Hepatocyte (in vitro differentiated cells): ENCODE results near the gene SCGB1D4. TPM values are rescaled to one million over a fixed set of nuclear protein-coding genes. Genes with fewer than 3 reads are reported as not detected.

Source experiments
- DNase-seq: peaks from one replicate; pipeline ENCODE4 v3.0.0-alpha.2; 2016; ENCODE audit warnings: low spot score
- H2AFZ ChIP-seq: fragments of 200-600 bp; sonication (generic); 2 replicates; pipeline ENCODE4 v1.6.0; 2016; ENCODE audit warnings: antibody characterized with exemption, mild to moderate bottlenecking
- H3K27ac ChIP-seq: fragments of 200-600 bp; sonication (generic); 2 replicates; pipeline ENCODE4 v1.5.1; 2016; ENCODE audit warnings: mild to moderate bottlenecking
- H3K27me3 ChIP-seq: fragments of 200-600 bp; sonication (generic); 2 replicates; pipeline ENCODE4 v1.6.1; 2016
- H3K36me3 ChIP-seq: fragments of 200-600 bp; sonication (generic); replicated peaks from 2 replicates; pipeline ENCODE4 v1.5.1; 2016; ENCODE audit warnings: low read depth; ENCODE audit not compliant: insufficient read depth
- H3K4me1 ChIP-seq: fragments of 200-600 bp; sonication (generic); 2 replicates; pipeline ENCODE4 v1.5.1; 2016; ENCODE audit warnings: mild to moderate bottlenecking, moderate library complexity; ENCODE audit not compliant: insufficient read depth
- H3K4me2 ChIP-seq: fragments of 200-600 bp; sonication (generic); 2 replicates; pipeline ENCODE4 v1.6.0; 2016
- H3K4me3 ChIP-seq: fragments of 200-600 bp; sonication (generic); 2 replicates; pipeline ENCODE4 v1.5.1; 2016; ENCODE audit warnings: mild to moderate bottlenecking
- H3K79me2 ChIP-seq: fragments of 200-600 bp; sonication (generic); 2 replicates; pipeline ENCODE4 v1.6.0; 2017; ENCODE audit warnings: mild to moderate bottlenecking
- H3K9me2 ChIP-seq: fragments of 200-600 bp; sonication (generic); replicated peaks from 2 replicates; pipeline ENCODE4 v1.6.0; 2017; ENCODE audit warnings: mild to moderate bottlenecking; ENCODE audit not compliant: insufficient read depth
- H3K9me3 ChIP-seq: fragments of 200-600 bp; sonication (generic); 2 replicates; pipeline ENCODE4 v1.5.1; 2016; ENCODE audit warnings: low read depth, mild to moderate bottlenecking
- H4K20me1 ChIP-seq: fragments of 200-600 bp; sonication (generic); 2 replicates; pipeline ENCODE4 v1.6.0; 2016; ENCODE audit warnings: mild to moderate bottlenecking; ENCODE audit not compliant: insufficient read depth, poor library complexity, severe bottlenecking
- EZH2 ChIP-seq: fragments of 200-600 bp; sonication (generic); IDR thresholded peaks from 2 replicates; pipeline ENCODE4 v1.6.1; 2016; ENCODE audit warnings: antibody characterized with exemption, mild to moderate bottlenecking, borderline replicate concordance
- EZH2phosphoT487 ChIP-seq: fragments of 200-600 bp; sonication (generic); IDR thresholded peaks from one replicate; pipeline ENCODE4 v1.6.1; 2018; ENCODE audit warnings: antibody characterized with exemption, mild to moderate bottlenecking, low read depth, moderate library complexity; ENCODE audit not compliant: unreplicated experiment, severe bottlenecking
- WGBS: methylation state at CpG from one replicate; pipeline ENCODE4 v1.1.6; 2016; ENCODE audit warnings: low lambda C conversion rate; ENCODE audit errors: missing lambda C conversion rate; 5-methylcytosine and 5-hydroxymethylcytosine counted together
- polyA plus RNA-seq: library from polyadenylated mRNA; unstranded; fragments of >200 nt; fragmentation: Nextera tagmentation; extraction: Ambion mirVana; gene quantifications from 2 replicates; pipeline ENCODE4 v1.2.1, GENCODE V29; 2016
- total RNA-seq: library from RNA; depleted of rRNA; stranded (reverse); fragments of >200 nt; gene quantifications from 2 replicates; pipeline ENCODE4 v1.2.3, GENCODE V29; 2014
- TF ChIP-seq, protein P1 (sequence below): fragments of 200-600 bp; sonication (generic); IDR thresholded peaks from 2 replicates; pipeline ENCODE4 v1.5.1; 2016; ENCODE audit warnings: antibody characterized with exemption, mild to moderate bottlenecking; ENCODE audit not compliant: poor library complexity

Gene SCGB1D4
- total and polyA plus RNA-seq, 2 experiments from 2014 or later, result not detected

GRCh38 chr11:62309991-62310390 is 11.1 kb upstream of the SCGB1D4 start:
- Histone ChIP-seq H3K9me2 (no peaks in the 10 kb centered on the region), H3K9me3 (peaks cover 4% of the 10 kb centered on the region), H3K27me3 (peaks cover 16% of the 10 kb centered on the region), H3K4me1 (no peaks in the 10 kb centered on the region), H2AFZ (no peak overlapping the region), H3K4me3 (no peak overlapping the region), H3K27ac (no peak overlapping the region), H4K20me1 (no peaks in the 10 kb centered on the region), H3K36me3 (no peaks in the 10 kb centered on the region), H3K79me2 (no peaks in the 10 kb centered on the region), H3K4me2 (no peak overlapping the region)
- DNase-seq, result no peak
- WGBS, result 65% methylated on average over 7 of the region's 7 CpGs
- TF ChIP-seq, protein P1, sequence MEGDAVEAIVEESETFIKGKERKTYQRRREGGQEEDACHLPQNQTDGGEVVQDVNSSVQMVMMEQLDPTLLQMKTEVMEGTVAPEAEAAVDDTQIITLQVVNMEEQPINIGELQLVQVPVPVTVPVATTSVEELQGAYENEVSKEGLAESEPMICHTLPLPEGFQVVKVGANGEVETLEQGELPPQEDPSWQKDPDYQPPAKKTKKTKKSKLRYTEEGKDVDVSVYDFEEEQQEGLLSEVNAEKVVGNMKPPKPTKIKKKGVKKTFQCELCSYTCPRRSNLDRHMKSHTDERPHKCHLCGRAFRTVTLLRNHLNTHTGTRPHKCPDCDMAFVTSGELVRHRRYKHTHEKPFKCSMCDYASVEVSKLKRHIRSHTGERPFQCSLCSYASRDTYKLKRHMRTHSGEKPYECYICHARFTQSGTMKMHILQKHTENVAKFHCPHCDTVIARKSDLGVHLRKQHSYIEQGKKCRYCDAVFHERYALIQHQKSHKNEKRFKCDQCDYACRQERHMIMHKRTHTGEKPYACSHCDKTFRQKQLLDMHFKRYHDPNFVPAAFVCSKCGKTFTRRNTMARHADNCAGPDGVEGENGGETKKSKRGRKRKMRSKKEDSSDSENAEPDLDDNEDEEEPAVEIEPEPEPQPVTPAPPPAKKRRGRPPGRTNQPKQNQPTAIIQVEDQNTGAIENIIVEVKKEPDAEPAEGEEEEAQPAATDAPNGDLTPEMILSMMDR, result no peak

- Histone ChIP-seq H3K4me2 (no peak overlapping the region), H3K27me3 (peaks cover 9% of the 10 kb centered on the region), H2AFZ (no peak overlapping the region), H3K79me2 (no peaks in the 10 kb centered on the region), H3K9me2 (no peaks in the 10 kb centered on the region), H3K9me3 (peaks cover 4% of the 10 kb centered on the region), H3K4me3 (no peak overlapping the region), H3K36me3 (no peaks in the 10 kb centered on the region), H3K4me1 (no peaks in the 10 kb centered on the region), H3K27ac (no peak overlapping the region), H4K20me1 (no peaks in the 10 kb centered on the region)
- no peak for DNase-seq
- TF ChIP-seq, protein P1, result no peak
- TF ChIP-seq EZH2phosphoT487, result no peak
- TF ChIP-seq EZH2, result no peak
These were observed 9.1 kb upstream of the SCGB1D4 start for GRCh38 chr11:62307950-62308349.

DNA sequence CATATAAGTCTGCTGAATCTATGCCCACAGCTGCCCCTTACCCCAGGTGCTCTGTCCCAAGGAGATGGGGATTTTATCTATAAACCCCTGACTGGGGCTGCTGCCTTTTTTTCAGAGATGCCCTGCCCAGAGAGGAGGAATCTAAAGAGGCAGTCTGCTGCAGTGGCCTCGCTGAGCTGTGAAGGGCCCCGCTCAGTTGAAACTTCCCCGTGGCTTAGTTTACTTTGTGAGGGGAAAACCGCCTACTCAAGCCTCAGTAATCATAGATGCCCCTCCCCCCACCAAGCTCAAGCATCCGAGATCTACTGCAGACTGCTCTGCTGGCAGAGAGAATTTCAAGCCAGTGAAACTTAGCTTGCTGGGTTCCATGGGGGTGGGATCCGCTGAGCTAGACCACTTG is 7.4 kb upstream of the SCGB1D4 start:
- peaks cover 9% of the 10 kb centered on the region for H3K27me3 ChIP-seq
- peaks cover 4% of the 10 kb centered on the region for H3K9me3 ChIP-seq
- H4K20me1 ChIP-seq, result no peaks in the 10 kb centered on the region
- DNase-seq, result peak; percentile 25
- 22% methylated on average over 6 of the region's 6 CpGs for WGBS
- H3K36me3 ChIP-seq, result no peaks in the 10 kb centered on the region
- TF ChIP-seq EZH2phosphoT487 (no peak), EZH2 (no peak)
- TF ChIP-seq, protein P1, result no peak
- H3K4me1 ChIP-seq, result no peaks in the 10 kb centered on the region
- H3K4me2 ChIP-seq, result no peak overlapping the region
- no peak overlapping the region for H3K4me3 ChIP-seq
- no peaks in the 10 kb centered on the region for H3K9me2 ChIP-seq
- no peak overlapping the region for H3K27ac ChIP-seq
- H3K79me2 ChIP-seq, result no peaks in the 10 kb centered on the region
- H2AFZ ChIP-seq, result no peak overlapping the region

- Histone ChIP-seq H3K79me2 (no peaks in the 10 kb centered on the region), H3K27me3 (no peaks in the 10 kb centered on the region), H3K9me2 (no peaks in the 10 kb centered on the region), H4K20me1 (no peaks in the 10 kb centered on the region), H3K4me3 (no peak overlapping the region), H2AFZ (no peak overlapping the region), H3K9me3 (no peaks in the 10 kb centered on the region), H3K4me2 (no peak overlapping the region), H3K36me3 (no peaks in the 10 kb centered on the region), H3K4me1 (no peaks in the 10 kb centered on the region), H3K27ac (no peak overlapping the region)
- WGBS, result 63% methylated on average over 2 of the region's 2 CpGs
- DNase-seq, result peak; percentile 69
- TF ChIP-seq EZH2phosphoT487 (no peak), EZH2 (no peak)
- TF ChIP-seq, protein P1, result no peak
These were observed 3.4 kb downstream of the SCGB1D4 start for GRCh38 chr11:62295504-62295903.
